Measurements from ENCODE around the gene ALKBH5.

Gene ALKBH5

GRCh38 chr17:18185391-18185790, 1.8 kb downstream of the ALKBH5 start:
- peak overlapping the region; percentile 89 for H3K4me3 ChIP-seq (ENCODE audit: low read depth, low read length)
- DNase-seq (ENCODE audit: low read depth, low spot score) = no peak
- ChIA-PET POLR2A (interaction anchor here (0.9 kb wide), 1 partner anchor 18 kb away, joined by 4 read pairs; no protein-coding TSS in a partner anchor), CTCF (interaction anchor here (0.8 to 1.6 kb wide), 5 partner anchors 12 to 94 kb away, joined by 3 to 5 read pairs (median 3); no protein-coding TSS in a partner anchor)
- TF ChIP-seq, protein P1, sequence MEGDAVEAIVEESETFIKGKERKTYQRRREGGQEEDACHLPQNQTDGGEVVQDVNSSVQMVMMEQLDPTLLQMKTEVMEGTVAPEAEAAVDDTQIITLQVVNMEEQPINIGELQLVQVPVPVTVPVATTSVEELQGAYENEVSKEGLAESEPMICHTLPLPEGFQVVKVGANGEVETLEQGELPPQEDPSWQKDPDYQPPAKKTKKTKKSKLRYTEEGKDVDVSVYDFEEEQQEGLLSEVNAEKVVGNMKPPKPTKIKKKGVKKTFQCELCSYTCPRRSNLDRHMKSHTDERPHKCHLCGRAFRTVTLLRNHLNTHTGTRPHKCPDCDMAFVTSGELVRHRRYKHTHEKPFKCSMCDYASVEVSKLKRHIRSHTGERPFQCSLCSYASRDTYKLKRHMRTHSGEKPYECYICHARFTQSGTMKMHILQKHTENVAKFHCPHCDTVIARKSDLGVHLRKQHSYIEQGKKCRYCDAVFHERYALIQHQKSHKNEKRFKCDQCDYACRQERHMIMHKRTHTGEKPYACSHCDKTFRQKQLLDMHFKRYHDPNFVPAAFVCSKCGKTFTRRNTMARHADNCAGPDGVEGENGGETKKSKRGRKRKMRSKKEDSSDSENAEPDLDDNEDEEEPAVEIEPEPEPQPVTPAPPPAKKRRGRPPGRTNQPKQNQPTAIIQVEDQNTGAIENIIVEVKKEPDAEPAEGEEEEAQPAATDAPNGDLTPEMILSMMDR (IDR thresholded peaks at IDR 0.05; ENCODE audit: insufficient read depth, low read length, missing control alignments) = no peak

GRCh38 chr17:18185832-18186626, 2.4 kb downstream of the ALKBH5 start:
- TF ChIP-seq, protein P1 (IDR thresholded peaks at IDR 0.05; ENCODE audit: insufficient read depth, low read length, missing control alignments) = no peak
- CTCF ChIA-PET = interaction anchor here (0.6 to 1.6 kb wide), 5 partner anchors 11 to 1744 kb away, joined by 3 to 5 read pairs (median 4); no protein-coding TSS in a partner anchor

GRCh38 chr17:18186627-18186982, 3.0 kb downstream of the ALKBH5 start:
- peak overlapping the region; percentile 89 for H3K4me3 ChIP-seq (ENCODE audit: low read depth, low read length)
- ChIA-PET POLR2A (no interaction called here), CTCF (interaction anchor here (1.0 to 1.6 kb wide), 3 partner anchors 11 to 29 kb away, joined by 3 to 5 read pairs (median 4); no protein-coding TSS in a partner anchor)
- no peak for DNase-seq (ENCODE audit: low read depth, low spot score)
- TF ChIP-seq, protein P1 (IDR thresholded peaks at IDR 0.05; ENCODE audit: insufficient read depth, low read length, missing control alignments) = no peak

More at GRCh38 chr17:18185832-18186626, 2.4 kb downstream of the ALKBH5 start:
- POLR2A ChIA-PET = interaction anchor here (0.9 kb wide), 1 partner anchor 17 kb away, joined by 4 read pairs; no protein-coding TSS in a partner anchor
- peak overlapping the region; percentile 89 for H3K4me3 ChIP-seq (ENCODE audit: low read depth, low read length)
- DNase-seq (ENCODE audit: low read depth, low spot score) = no peak

GRCh38 chr17:18187226-18187625, 3.6 kb downstream of the ALKBH5 start:
- DNase-seq (ENCODE audit: low read depth, low spot score) = no peak
- CTCF ChIA-PET = no interaction called here
- H3K4me3 ChIP-seq (ENCODE audit: low read depth, low read length) = peak overlapping the region; percentile 89
- TF ChIP-seq, protein P1 (IDR thresholded peaks at IDR 0.05; ENCODE audit: insufficient read depth, low read length, missing control alignments) = no peak
- POLR2A ChIA-PET = no interaction called here

DNA sequence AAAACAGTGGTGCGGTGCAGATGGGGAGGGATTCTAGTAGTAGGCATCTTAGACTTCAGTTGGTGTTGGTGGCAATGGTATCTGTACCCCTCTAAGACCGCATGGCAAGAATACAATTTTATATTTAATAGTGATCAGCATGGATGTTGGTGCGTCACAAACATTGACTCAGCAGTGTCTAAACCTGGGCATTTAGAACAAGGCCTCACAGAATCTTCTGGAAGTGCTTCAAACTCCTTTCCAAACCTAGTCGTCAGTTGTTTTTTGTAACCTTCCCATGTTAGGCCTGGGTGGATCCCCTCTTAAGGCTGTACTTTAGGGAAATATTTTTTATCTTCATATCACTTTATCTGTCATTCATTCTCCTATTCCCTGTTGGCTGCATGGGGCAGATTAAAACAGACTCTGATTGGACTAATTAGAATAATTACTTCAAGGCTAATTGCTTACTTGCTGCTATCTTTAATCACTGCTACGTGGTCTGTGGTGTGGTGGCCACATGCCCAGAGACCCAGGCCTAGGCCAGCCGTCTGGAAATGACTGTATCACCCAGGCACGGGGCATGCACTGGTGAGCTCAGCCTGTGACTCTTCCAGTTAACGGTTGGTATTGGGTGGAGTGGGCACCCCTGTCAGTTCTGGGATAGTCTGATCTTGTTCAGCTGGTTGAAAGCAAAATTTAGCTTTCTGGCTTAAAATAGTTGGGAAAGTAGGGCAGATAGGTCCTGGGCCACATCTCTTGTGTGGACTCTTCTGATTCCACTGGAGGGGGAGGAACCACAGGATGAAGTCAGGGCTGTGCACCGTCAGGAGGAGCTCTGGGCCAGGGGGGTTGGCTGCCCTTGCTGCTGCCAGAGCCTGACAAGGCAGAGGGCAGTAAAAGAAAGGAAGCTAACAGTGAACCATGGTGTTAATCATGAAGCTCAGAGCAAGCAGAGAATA, 4.5 kb downstream of the ALKBH5 start:
- POLR2A ChIA-PET = interaction anchor here (1.1 kb wide), 1 partner anchor 10 kb away, joined by 8 read pairs; no protein-coding TSS in a partner anchor
- CTCF ChIA-PET = interaction anchor here (1.0 to 1.8 kb wide), 6 partner anchors 23 to 50 kb away, joined by 3 to 5 read pairs (median 4); no protein-coding TSS in a partner anchor
- peak overlapping the region; percentile 89 for H3K4me3 ChIP-seq (ENCODE audit: low read depth, low read length)
- no peak for DNase-seq (ENCODE audit: low read depth, low spot score)
- TF ChIP-seq, protein P1 (IDR thresholded peaks at IDR 0.05; ENCODE audit: insufficient read depth, low read length, missing control alignments) = no peak

Measured in AG04449 (cell line).